HG02571 (cell line): ENCODE data around the gene VDAC2.

ENCODE experiments used
- ATAC-seq: cut with Tn5 transposase; IDR thresholded peaks from one replicate; pipeline ENCODE4 v1.9.1; 2021; ENCODE audit warnings: mild to moderate bottlenecking, moderate library complexity; ENCODE audit not compliant: unreplicated experiment

VDAC2 gene

GRCh38 chr10:75246506-75246905 lies 35.9 kb downstream of the VDAC2 start:
- ATAC-seq, result no peak

GRCh38 chr10:75247797-75248196 lies 37.2 kb downstream of the VDAC2 start:
- no peak for ATAC-seq

GRCh38 chr10:75250934-75251333 lies 40.3 kb downstream of the VDAC2 start:
- no peak for ATAC-seq

- ATAC-seq, result no peak
These were observed 43.0 kb downstream of the VDAC2 start for GRCh38 chr10:75253281-75254220.

- no peak for ATAC-seq
These were observed 44.1 kb downstream of the VDAC2 start for GRCh38 chr10:75254739-75255138.

- ATAC-seq, result no peak
These were observed 50.4 kb downstream of the VDAC2 start for GRCh38 chr10:75260990-75261389.

GRCh38 chr10:75261813-75262705 lies 51.5 kb downstream of the VDAC2 start:
- ATAC-seq, result no peak

GRCh38 chr10:75263806-75264205 lies 53.2 kb downstream of the VDAC2 start:
- ATAC-seq, result no peak

GRCh38 chr10:75265856-75266255 lies 55.3 kb downstream of the VDAC2 start:
- no peak for ATAC-seq

- no peak for ATAC-seq
These were observed 56.3 kb downstream of the VDAC2 start for GRCh38 chr10:75266945-75267344.

- no peak for ATAC-seq
These were observed 59.0 kb downstream of the VDAC2 start for GRCh38 chr10:75269605-75270004.

- no peak for ATAC-seq
These were observed 61.5 kb downstream of the VDAC2 start for GRCh38 chr10:75272094-75272493.

- ATAC-seq, result no peak
These were observed 62.3 kb downstream of the VDAC2 start for GRCh38 chr10:75272896-75273295.

- ATAC-seq, result no peak
These were observed 65.7 kb downstream of the VDAC2 start for GRCh38 chr10:75276069-75276872.

GRCh38 chr10:75280236-75280635 lies 69.6 kb downstream of the VDAC2 start:
- ATAC-seq, result no peak
